Endothelial cell of umbilical vein (primary cell): ENCODE results near the gene CDH2. TPM values are rescaled to one million over a fixed set of nuclear protein-coding genes. Genes with fewer than 3 reads are reported as not detected.
A peak's percentile ranks its signal among the peaks of the same experiment; 100 is the strongest.

ENCODE experiments used
- BruUV-seq: library from RNA; stranded (reverse); fragments of 400-500 nt; replicated peaks from 2 replicates; lab custom pipeline; 2021; lab: Mats Ljungman, UMichigan
- CTCF ChIA-PET: fragments of 300-600, 350-600 bp; sonication (Branson Sonifier 250); formaldehyde crosslinking; loops from one replicate; lab custom pipeline; 2021; ENCODE audit warnings: antibody characterized with exemption, inconsistent platforms; lab: Charles Lee
- POLR2A ChIA-PET: fragments of 300-600, 350-600 bp; sonication (Branson Sonifier 250); formaldehyde crosslinking; loops from one replicate; lab custom pipeline; 2021; ENCODE audit warnings: antibody characterized with exemption, inconsistent platforms; lab: Charles Lee
- DNase-seq: peaks from one replicate; pipeline ENCODE4 v3.0.0-alpha.2; 2011; ENCODE audit warnings: low read depth, low spot score
- FAIRE-seq: peaks from 2 replicates; lab custom pipeline; 2011; peaks lifted over from hg19 to GRCh38; lab: Jason Lieb, UNC
- H2AFZ ChIP-seq: 2 replicates; pipeline ENCODE4 v1.6.0; 2012; ENCODE audit warnings: low read depth, low read length, control low read depth, inconsistent platforms
- H3K27ac ChIP-seq: 2 replicates; pipeline ENCODE4 v1.5.1; 2011; ENCODE audit warnings: low read depth, mild to moderate bottlenecking, control low read depth, low read length, moderate library complexity; ENCODE audit not compliant: insufficient read depth
- H3K27me3 ChIP-seq, 2 experiments: 2 replicates each; pipeline versions ENCODE4 v1.6.0 to v1.6.1; 2011; ENCODE audit warnings: low read length in 2 of 2, mixed read lengths in 1 of 2; ENCODE audit not compliant: control insufficient read depth in 2 of 2, insufficient read depth in 2 of 2
- H3K36me3 ChIP-seq, 2 experiments: 2 replicates in 1 of 2; 3 replicates in 1 of 2; pipeline ENCODE4 v1.5.1; 2011; ENCODE audit warnings: low read length in 2 of 2, mild to moderate bottlenecking in 1 of 2, moderate library complexity in 1 of 2; ENCODE audit not compliant: control insufficient read depth in 2 of 2, insufficient read depth in 2 of 2; ENCODE audit errors: extremely low read depth in 1 of 2
- H3K4me1 ChIP-seq: 3 replicates; pipeline ENCODE4 v1.5.1; 2011; ENCODE audit warnings: mild to moderate bottlenecking, low read length; ENCODE audit not compliant: control insufficient read depth, insufficient read depth; ENCODE audit errors: extremely low read depth
- H3K4me2 ChIP-seq: 2 replicates; pipeline ENCODE4 v1.6.1; 2011; ENCODE audit warnings: low read length, control low read depth, mixed read lengths; ENCODE audit not compliant: insufficient read depth
- H3K4me3 ChIP-seq, 3 experiments: fragments of 200-600 bp in 1 of 3; sonication (generic), shearing (Covaris generic) in 1 of 3; replicated peaks in 1 of 3; 2 replicates each; pipeline ENCODE4 v1.5.1; 2011 to 2016; ENCODE audit warnings: control low read depth in 3 of 3, low read length in 3 of 3, mild to moderate bottlenecking in 2 of 3, inconsistent platforms in 1 of 3, low read depth in 1 of 3, moderate library complexity in 1 of 3; ENCODE audit not compliant: insufficient read depth in 1 of 3
- H3K79me2 ChIP-seq: 2 replicates; pipeline ENCODE4 v1.6.0; 2012; ENCODE audit warnings: low read length, inconsistent platforms; ENCODE audit not compliant: control insufficient read depth, insufficient read depth
- H3K9ac ChIP-seq: replicated peaks from 2 replicates; pipeline ENCODE3; 2011; ENCODE audit warnings: low read length, control low read depth; ENCODE audit not compliant: insufficient read depth; ENCODE audit errors: extremely low read depth
- H3K9me1 ChIP-seq: replicated peaks from 3 replicates; pipeline ENCODE4 v1.6.0; 2011; ENCODE audit warnings: mild to moderate bottlenecking, low read length; ENCODE audit not compliant: control insufficient read depth, insufficient read depth; ENCODE audit errors: extremely low read depth
- H3K9me3 ChIP-seq: replicated peaks from 2 replicates; pipeline ENCODE4 v1.5.1; 2012; ENCODE audit warnings: low read length, inconsistent platforms; ENCODE audit not compliant: control insufficient read depth, insufficient read depth
- H4K20me1 ChIP-seq: replicated peaks from 2 replicates; pipeline ENCODE3; 2011; ENCODE audit warnings: mild to moderate bottlenecking, low read length; ENCODE audit not compliant: control insufficient read depth, insufficient read depth; ENCODE audit errors: extremely low read depth
- EZH2 ChIP-seq: IDR thresholded peaks from 2 replicates; pipeline ENCODE4 v1.6.1; 2012; ENCODE audit warnings: borderline replicate concordance, low read depth, mild to moderate bottlenecking, moderate library complexity, low read length, inconsistent platforms; ENCODE audit not compliant: severe bottlenecking
- FOS ChIP-seq: IDR thresholded peaks from 2 replicates; pipeline ENCODE4 v1.6.1; 2011; ENCODE audit warnings: mild to moderate bottlenecking, low read length, moderate library complexity, borderline replicate concordance; ENCODE audit not compliant: insufficient read depth
- GATA2 ChIP-seq: IDR thresholded peaks from 2 replicates; pipeline ENCODE4 v1.7.0; 2011; ENCODE audit warnings: low read depth, mild to moderate bottlenecking, moderate library complexity, mixed read lengths, low read length; ENCODE audit not compliant: insufficient read length, insufficient read depth
- MYC ChIP-seq: IDR thresholded peaks from one replicate; pipeline ENCODE4 v1.6.1; 2011; ENCODE audit warnings: mild to moderate bottlenecking, low read depth, low read length
- POLR2A ChIP-seq: IDR thresholded peaks from 2 replicates; pipeline ENCODE4 v1.6.1; 2012; ENCODE audit warnings: low read depth, mild to moderate bottlenecking, control low read depth, low read length
- POLR2AphosphoS5 ChIP-seq: IDR thresholded peaks from 2 replicates; pipeline ENCODE4 v1.6.1; 2012; ENCODE audit warnings: low read depth, mild to moderate bottlenecking, control low read depth, low read length, moderate library complexity; ENCODE audit not compliant: insufficient read depth
- dilution Hi-C: fragments of 300-500 bp; cut with MboI; formaldehyde crosslinking; loops from one replicate; pipeline ENCODE4 v1.15.0; 2019; ENCODE audit warnings: low sequenced_read_pairs; ENCODE audit not compliant: extremely low pct_ligation_motif_present
- intact Hi-C: fragments of 100-400 bp; cut with micrococcal nuclease; formaldehyde crosslinking; loops from one replicate; pipeline ENCODE4 v1.10.0; 2022
- polyA plus RNA-seq, 4 experiments: library from polyadenylated mRNA; depleted of rRNA in 3 of 4; stranded (reverse) in 3 of 4; unstranded in 1 of 4; fragments of >200 nt; gene quantifications; 2 replicates each; pipeline versions ENCODE4 v1.2.1 to v1.2.3, GENCODE V29; 2011 to 2012; ENCODE audit warnings: missing spikeins in 1 of 4
- total RNA-seq: library from RNA; stranded (reverse); gene quantifications from 2 replicates; pipeline ENCODE4 v1.2.3, GENCODE V29; 2021
- TF ChIP-seq, protein P1 (sequence below): IDR thresholded peaks from 2 replicates; pipeline ENCODE4 v1.6.1; 2011; ENCODE audit not compliant: insufficient read depth, insufficient read length
- TF ChIP-seq, protein P2 (sequence below), 2 donors: IDR thresholded peaks; 1 replicate in 1 of 2; 2 replicates in 1 of 2; pipeline ENCODE4 v1.5.1; 2011; ENCODE audit warnings: low read length in 2 of 2, mild to moderate bottlenecking in 2 of 2, moderate library complexity in 2 of 2, control low read depth in 1 of 2, inconsistent platforms in 1 of 2, low read depth in 1 of 2; ENCODE audit not compliant: insufficient read depth in 1 of 2; ENCODE audit errors: extremely low read depth in 1 of 2

Gene CDH2
- total and polyA plus RNA-seq, 2 donors (not counting 3 experiments of a cell fraction or from before 2014, with no cell fraction given), result 37.6 to 59.5 TPM

DNA sequence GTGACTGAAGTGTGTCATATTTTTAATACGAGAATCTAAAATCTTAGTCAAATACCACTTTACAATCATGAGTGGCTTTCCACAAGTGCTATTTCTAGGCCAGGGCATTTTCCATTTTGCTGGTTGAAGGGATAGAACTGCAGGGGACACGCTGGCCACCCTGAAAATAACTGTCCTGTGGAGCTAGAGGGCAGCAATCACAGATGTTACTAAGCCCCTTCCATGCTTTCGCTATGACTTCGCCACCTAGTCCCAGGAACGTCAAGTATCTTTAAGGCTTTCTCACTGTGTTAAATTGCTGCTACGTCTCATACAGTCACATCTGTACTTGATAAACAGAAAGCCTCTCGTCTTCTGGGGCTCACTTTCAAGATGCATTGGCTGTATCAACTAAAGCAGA lies 171.8 kb downstream of the CDH2 start:
- FAIRE-seq, result no peak

DNA sequence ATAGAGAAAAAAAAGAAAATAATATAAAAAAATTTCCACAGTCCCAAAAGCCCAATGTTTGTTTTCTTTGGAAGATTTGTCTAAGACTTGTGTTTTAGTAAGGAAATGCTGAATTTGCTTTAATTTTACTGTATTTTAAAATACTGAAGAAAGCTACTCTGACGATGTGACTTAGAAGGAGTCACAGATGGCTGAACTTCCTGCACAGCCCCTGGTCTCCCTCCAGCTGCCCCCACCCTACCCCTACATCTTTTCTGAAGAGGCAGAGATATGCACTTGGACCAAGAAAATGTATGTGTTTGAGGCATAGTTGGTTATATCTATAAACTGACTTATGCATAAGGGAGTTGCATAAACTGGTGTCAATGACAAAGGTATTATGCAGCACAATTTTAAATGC lies 172.3 kb downstream of the CDH2 start:
- H3K27ac ChIP-seq, result peak overlapping the region; percentile 70
- H3K4me2 ChIP-seq, result peak overlapping the region; percentile 63
- DNase-seq, result peak; percentile 27
- dilution Hi-C loops, result no loop called here
- H4K20me1 ChIP-seq, result no peaks in the 10 kb centered on the region
- no peak overlapping the region for H3K9ac ChIP-seq
- ChIA-PET POLR2A (no interaction called here), CTCF (interaction anchor here (0.7 to 1.4 kb wide), 4 partner anchors 9 to 255 kb away, joined by 3 to 6 read pairs (median 4); partner anchors contain the start of gene CDH2)
- no peaks in the 10 kb centered on the region for H3K9me1 ChIP-seq
- H2AFZ ChIP-seq, result no peak overlapping the region
- no peaks in the 10 kb centered on the region for H3K79me2 ChIP-seq
- peaks cover 31% of the 10 kb centered on the region for H3K4me1 ChIP-seq
- intact Hi-C loops, result loop anchor here (5.0 kb wide), 2 partner anchors 113 to 162 kb away; no protein-coding TSS in a partner anchor
- H3K9me3 ChIP-seq, result no peaks in the 10 kb centered on the region
- TF ChIP-seq MYC, result no peak
- TF ChIP-seq EZH2, result no peak
- TF ChIP-seq, protein P1, sequence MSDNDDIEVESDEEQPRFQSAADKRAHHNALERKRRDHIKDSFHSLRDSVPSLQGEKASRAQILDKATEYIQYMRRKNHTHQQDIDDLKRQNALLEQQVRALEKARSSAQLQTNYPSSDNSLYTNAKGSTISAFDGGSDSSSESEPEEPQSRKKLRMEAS, result no peak
- TF ChIP-seq, protein P2, sequence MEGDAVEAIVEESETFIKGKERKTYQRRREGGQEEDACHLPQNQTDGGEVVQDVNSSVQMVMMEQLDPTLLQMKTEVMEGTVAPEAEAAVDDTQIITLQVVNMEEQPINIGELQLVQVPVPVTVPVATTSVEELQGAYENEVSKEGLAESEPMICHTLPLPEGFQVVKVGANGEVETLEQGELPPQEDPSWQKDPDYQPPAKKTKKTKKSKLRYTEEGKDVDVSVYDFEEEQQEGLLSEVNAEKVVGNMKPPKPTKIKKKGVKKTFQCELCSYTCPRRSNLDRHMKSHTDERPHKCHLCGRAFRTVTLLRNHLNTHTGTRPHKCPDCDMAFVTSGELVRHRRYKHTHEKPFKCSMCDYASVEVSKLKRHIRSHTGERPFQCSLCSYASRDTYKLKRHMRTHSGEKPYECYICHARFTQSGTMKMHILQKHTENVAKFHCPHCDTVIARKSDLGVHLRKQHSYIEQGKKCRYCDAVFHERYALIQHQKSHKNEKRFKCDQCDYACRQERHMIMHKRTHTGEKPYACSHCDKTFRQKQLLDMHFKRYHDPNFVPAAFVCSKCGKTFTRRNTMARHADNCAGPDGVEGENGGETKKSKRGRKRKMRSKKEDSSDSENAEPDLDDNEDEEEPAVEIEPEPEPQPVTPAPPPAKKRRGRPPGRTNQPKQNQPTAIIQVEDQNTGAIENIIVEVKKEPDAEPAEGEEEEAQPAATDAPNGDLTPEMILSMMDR (IDR thresholded peaks at IDR 0.05; ENCODE audit: extremely low read depth in 1 of 2, insufficient read depth in 1 of 2, low read depth in 1 of 2, low read length in 2 of 2), result no peak
- no peak for TF ChIP-seq POLR2A
- no peaks in the 10 kb centered on the region for H3K27me3 ChIP-seq
- FAIRE-seq, result no peak
- no TSS peak for BruUV-seq
- no peak overlapping the region for H3K4me3 ChIP-seq
- H3K36me3 ChIP-seq, result peaks cover 0 to 3% of the 10 kb centered on the region in 2 experiments

More for the DNA sequence above, 171.8 kb downstream of the CDH2 start:
- Histone ChIP-seq H3K9me1 (no peaks in the 10 kb centered on the region), H3K9me3 (no peaks in the 10 kb centered on the region), H3K27me3 (no peaks in the 10 kb centered on the region), H4K20me1 (no peaks in the 10 kb centered on the region), H3K27ac (no peak overlapping the region), H3K4me1 (peaks cover 31% of the 10 kb centered on the region), H2AFZ (no peak overlapping the region), H3K36me3 (peaks cover 0 to 3% of the 10 kb centered on the region in 2 experiments), H3K9ac (no peak overlapping the region), H3K4me2 (no peak overlapping the region), H3K4me3 (no peak overlapping the region), H3K79me2 (no peaks in the 10 kb centered on the region)
- TF ChIP-seq, protein P1, result no peak
- no peak for TF ChIP-seq FOS
- TF ChIP-seq GATA2, result no peak
- no peak for TF ChIP-seq POLR2AphosphoS5
- BruUV-seq, result no TSS peak
- CTCF ChIA-PET, result interaction anchor here (1.0 to 1.4 kb wide), 2 partner anchors 8 to 255 kb away, joined by 3 to 6 read pairs; no protein-coding TSS in a partner anchor
- POLR2A ChIA-PET, result no interaction called here
- intact Hi-C loops, result no loop called here
- dilution Hi-C loops, result no loop called here
- no peak for DNase-seq
